ENCODE data around the gene TMEM63B.
A peak's percentile ranks its signal among the peaks of the same experiment; 100 is the strongest.
"Not testable (repeated sequence)": the region's sequence is repeated elsewhere in the genome, so short reads cannot be mapped to it uniquely, and the experiment has no call there.

Gene TMEM63B

GRCh38 chr6:44117397-44118128 lies 9.8 kb upstream of the TMEM63B start:
- DNase-seq: no peak

GRCh38 chr6:44119704-44120262 lies 7.6 kb upstream of the TMEM63B start:
- no peak for DNase-seq

- no peak for DNase-seq
Measured at GRCh38 chr6:44120692-44121443, 6.5 kb upstream of the TMEM63B start.

- DNase-seq: no peak
Measured at GRCh38 chr6:44122801-44123200, 4.6 kb upstream of the TMEM63B start.

DNA sequence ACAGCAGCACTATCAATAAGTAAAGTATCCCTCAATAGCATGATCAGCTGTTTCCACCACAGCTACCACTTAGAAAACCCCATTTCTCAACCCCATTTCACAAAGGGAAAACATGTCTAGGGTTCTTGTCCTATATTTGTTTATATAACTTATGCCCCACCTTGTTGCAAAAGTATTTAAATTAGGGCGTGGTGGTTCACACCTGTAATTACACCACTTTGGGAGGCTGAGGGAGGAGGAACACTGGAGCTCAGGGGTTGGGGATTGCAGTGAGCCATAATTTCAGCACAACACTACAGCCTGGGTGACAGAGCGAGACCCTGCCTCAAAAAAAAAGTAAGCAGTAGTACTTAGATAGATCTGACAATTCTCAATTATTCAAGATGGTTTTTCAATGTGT lies 3.8 kb upstream of the TMEM63B start:
- no peak for DNase-seq

DNA sequence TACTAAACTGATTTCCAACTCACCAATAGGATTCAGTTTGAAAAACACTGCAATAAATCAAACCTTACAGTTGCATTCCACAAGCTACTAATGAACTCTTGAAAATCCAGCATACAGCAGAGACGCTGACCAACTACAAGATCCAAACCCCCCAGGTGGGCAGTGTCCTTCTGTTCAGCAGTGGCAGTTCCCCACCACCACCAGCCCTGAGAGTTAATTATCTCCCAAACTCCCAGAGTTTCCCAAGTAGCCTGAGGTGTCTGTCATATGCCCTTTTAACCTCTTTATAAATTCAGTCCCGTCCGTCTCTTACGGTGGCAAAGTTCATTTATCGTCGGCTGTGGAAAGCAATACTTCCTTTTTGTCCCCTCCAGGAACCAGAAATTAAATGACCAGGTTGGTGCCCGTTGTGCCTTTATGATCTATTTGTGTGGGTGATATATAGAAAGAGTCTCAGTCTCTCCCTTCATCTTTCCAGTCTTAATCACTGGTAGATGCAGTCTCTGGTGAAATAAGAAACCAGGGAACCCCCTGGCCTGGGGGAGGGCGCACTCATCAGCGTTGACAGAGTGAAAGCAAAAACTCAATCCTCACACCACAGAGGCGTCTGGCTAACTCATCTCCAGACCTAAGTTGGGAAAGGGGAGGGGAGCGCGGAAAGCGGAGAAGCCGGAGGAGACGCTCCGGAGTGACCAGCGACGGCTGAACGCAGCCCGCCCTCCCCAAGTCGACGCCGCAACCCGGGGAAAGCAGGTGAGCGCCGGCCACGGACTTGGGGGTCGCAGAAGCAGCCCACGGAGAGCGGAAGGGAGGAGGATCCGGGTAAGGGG lies 819 bp upstream of the TMEM63B start:
- DNase-seq: peak; percentile 83 to 87

DNA sequence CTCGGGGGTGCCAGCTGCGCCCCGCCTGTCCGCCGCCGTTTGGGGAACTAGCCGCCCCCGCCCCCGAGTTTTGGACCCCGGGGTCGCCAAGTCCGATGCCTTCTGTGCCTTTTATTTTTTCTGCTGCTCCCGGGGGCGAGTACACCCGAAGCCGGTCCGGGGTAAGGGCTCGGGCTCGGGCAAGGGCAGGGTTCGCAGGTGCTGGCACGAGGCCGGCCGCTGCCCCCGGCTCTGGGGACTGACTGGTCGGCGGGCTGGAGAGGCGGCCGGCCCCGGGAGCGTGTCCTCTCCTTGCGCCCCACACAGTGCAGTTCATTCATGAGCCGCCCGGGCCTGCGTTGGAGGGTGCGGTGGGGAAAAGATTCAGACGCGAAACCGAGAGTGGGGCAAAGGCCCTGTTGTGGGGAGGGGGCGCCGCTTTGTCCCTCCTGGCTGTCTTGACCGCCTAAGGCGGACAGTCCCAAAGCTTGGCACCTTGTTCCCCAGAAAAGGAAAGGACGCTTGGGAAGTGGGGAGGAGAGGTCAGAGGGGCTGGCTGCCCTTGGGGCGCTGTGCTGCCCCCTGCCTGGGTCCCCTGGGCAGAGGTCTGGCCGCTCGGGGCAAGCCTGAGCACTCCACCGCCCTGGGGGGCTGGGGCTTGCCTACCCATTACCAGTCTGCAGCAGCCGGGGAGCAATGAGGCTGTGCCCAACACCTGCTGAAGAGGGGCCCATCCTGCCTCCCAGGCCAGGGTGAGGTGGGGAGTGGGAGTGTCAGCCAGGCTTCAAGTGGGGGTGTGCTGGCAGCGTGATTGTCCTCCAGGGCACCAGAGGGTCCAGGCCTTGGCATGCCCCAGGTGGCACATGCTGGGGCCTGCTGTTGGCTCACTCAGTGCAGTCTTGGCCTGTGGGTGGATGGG lies 915 bp downstream of the TMEM63B start:
- DNase-seq: peak; percentile 31 to 42

DNA sequence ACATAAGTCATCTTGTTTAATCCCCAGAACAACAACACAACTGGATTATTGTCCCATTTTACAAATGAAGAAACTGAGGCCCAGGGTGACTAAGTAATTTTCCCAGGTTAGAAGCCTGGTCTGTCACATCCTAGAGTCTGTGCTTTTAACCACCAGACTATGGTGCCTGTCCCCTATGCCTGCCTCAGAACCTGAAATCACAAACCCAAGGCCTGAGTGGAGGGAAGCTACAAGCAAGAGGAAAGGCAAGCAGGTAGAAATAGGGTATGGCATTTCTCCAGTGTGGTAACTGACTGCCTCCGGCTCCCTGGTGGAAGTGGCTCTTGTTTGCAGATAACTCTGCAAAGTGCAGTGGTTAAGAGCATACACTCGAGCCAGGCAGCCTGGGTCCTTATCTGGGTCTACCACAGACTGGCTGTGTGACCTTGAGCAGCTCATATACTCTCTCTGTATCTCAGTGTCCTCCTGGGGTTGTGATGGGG lies 2.5 kb downstream of the TMEM63B start:
- DNase-seq: no peak

- no peak for DNase-seq
Measured at GRCh38 chr6:44131892-44132291, 4.5 kb downstream of the TMEM63B start.

GRCh38 chr6:44132476-44132875 lies 5.1 kb downstream of the TMEM63B start:
- no peak for DNase-seq

GRCh38 chr6:44133003-44133931 lies 5.9 kb downstream of the TMEM63B start:
- no peak for DNase-seq

- no peak for DNase-seq
Measured at GRCh38 chr6:44133981-44134711, 6.8 kb downstream of the TMEM63B start.

- DNase-seq: no peak
Measured at GRCh38 chr6:44135173-44135758, 7.9 kb downstream of the TMEM63B start.

GRCh38 chr6:44135875-44136274 lies 8.5 kb downstream of the TMEM63B start:
- no peak for DNase-seq

DNA sequence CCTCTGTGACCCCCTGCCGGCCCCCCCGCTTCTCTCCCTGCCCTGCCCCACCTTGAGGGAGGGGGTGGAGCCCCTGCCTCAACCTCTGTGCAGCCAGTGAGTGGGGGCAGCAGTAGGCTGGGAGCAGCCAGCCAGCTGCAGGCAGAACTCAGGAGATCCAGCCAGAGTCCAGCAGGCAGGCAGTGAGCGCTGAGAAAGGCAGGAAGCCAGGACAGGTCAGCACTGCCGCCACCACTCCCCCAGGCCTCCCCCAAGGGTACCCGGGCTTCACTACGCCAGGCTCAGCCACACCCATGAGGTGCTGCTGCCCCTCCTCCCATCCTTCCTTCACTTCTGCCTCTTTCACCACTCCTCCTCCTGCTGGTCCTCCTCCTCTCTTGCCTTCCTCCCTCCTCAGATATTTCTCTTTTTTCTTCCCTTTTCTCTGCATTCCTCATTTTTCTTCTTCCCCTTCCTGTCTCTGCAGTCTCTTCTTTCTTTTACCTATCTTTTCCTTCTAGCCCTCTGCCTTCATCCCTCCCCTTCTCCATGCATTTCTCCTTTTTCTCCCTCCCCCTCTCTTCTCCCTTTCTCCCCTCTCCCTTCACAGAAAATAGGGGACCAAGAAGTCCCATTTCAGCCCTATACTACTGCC lies 11.5 kb downstream of the TMEM63B start:
- no peak for DNase-seq

- no peak for DNase-seq
Measured at GRCh38 chr6:44139351-44139743, 12.0 kb downstream of the TMEM63B start.

- DNase-seq: no peak
Measured at GRCh38 chr6:44142835-44143234, 15.5 kb downstream of the TMEM63B start.

DNA sequence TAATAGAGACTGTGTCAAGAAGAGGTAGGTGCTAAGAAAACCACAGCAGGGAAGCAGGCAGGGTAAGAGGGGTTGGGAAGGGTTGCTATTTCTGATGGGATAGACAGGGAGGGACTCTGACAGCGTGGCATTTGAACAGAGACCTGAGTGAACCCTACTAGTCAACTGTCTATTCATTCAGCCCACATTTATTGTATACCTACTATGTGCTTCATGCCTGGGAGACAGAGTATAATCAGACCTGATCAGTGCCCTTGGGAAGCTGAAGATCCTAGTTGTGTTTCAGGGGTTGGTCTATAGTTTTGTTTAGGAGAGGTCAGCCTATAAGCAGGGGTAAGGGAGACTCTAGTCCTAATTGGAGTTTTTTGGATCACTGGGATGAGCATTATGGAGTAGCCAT lies 16.4 kb downstream of the TMEM63B start:
- DNase-seq: no peak

DNA sequence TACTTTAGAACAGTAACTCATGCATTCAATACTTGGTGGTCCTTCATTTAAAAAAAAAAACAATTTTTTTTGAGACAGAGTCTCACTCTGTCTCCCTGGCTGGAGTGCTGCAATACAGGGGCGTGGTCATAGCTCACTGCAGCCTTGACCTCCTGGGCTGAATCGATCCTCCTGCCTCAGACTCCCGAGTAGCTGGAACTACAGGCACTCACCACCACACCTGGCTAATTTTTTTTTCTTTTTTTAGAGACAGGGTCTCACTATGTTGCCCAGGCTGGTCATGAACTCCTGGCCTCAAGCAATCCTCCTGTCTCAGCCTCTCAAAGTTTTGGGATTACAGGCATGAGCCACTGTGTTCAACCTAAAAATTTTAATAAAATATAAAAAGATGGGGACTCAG lies 17.2 kb downstream of the TMEM63B start:
- not testable (repeated sequence) for DNase-seq

Measured in stimulated activated CD4-positive, alpha-beta T cell treated with anti-CD3 and anti-CD28 coated beads, Interleukin-2, amount 100 ng/mL, for 24 hours (primary cell).